Upper lobe of right lung (tissue), 1 donor: Measurements from ENCODE around the gene NAT8L. TPM values are rescaled to one million over a fixed set of nuclear protein-coding genes. Genes with fewer than 3 reads are reported as not detected.
A peak's percentile ranks its signal among the peaks of the same experiment; 100 is the strongest.

Experiments used
- ATAC-seq: fragments of 200-7000 bp; cut with Tn5 transposase; one replicate; pipeline ENCODE4 v1.9.1; 2020; ENCODE audit warnings: mild to moderate bottlenecking, moderate library complexity
- DNase-seq: peaks from one replicate; pipeline ENCODE4 v3.0.0-alpha.2; 2020
- H3K27ac ChIP-seq: fragments of 200-600 bp; one replicate; pipeline ENCODE4 v1.8.0; 2022
- H3K27me3 ChIP-seq: fragments of 200-600 bp; one replicate; pipeline ENCODE4 v1.8.0; 2022; ENCODE audit warnings: mild to moderate bottlenecking
- H3K36me3 ChIP-seq: fragments of 200-600 bp; one replicate; pipeline ENCODE4 v1.8.0; 2022
- H3K4me1 ChIP-seq: fragments of 200-600 bp; one replicate; pipeline ENCODE4 v1.8.0; 2022
- H3K4me3 ChIP-seq: fragments of 200-600 bp; one replicate; pipeline ENCODE4 v1.8.0; 2022; ENCODE audit warnings: mild to moderate bottlenecking
- H3K9me3 ChIP-seq: fragments of 200-600 bp; one replicate; pipeline ENCODE4 v1.8.0; 2022
- CTCF ChIP-seq: fragments of 200-600 bp; IDR thresholded peaks from one replicate; pipeline ENCODE4 v1.8.0; 2022; ENCODE audit warnings: antibody characterized with exemption
- intact Hi-C: fragments of 100-400 bp; cut with DNase I; formaldehyde crosslinking; loops from one replicate; pipeline ENCODE4 v1.11.0; 2022
- total RNA-seq: library from RNA; stranded (reverse); fragmentation: NEBNext Ultra II Directional; extraction: Animal tissue kit (Norgen Biotek cat#: 25700); gene quantifications from one replicate; pipeline ENCODE4 v1.2.1, GENCODE V29; 2021
- donor health status: DM: no; HTN: yes; CAD: no; lungs with severe emphysema.

The NAT8L gene
- total RNA-seq, 1 donor from 2014 or later = 0.46 TPM

GRCh38 chr4:2071912-2072867, 13.1 kb downstream of the NAT8L start:
- H3K4me1 ChIP-seq = no peaks in the 10 kb centered on the region
- no peak overlapping the region for H3K4me3 ChIP-seq
- no peaks in the 10 kb centered on the region for H3K9me3 ChIP-seq
- DNase-seq (peak; percentile 58), ATAC-seq (no peak)
- no peaks in the 10 kb centered on the region for H3K27me3 ChIP-seq
- no peak for TF ChIP-seq CTCF
- H3K27ac ChIP-seq = no peak overlapping the region
- no peaks in the 10 kb centered on the region for H3K36me3 ChIP-seq
- intact Hi-C loops = no loop called here

GRCh38 chr4:2072971-2073807, 14.1 kb downstream of the NAT8L start:
- H3K9me3 ChIP-seq = no peaks in the 10 kb centered on the region
- DNase-seq (peak; percentile 57), ATAC-seq (no peak)
- no peaks in the 10 kb centered on the region for H3K4me1 ChIP-seq
- H3K4me3 ChIP-seq = no peak overlapping the region
- H3K27ac ChIP-seq = no peak overlapping the region
- intact Hi-C loops = no loop called here
- H3K36me3 ChIP-seq = no peaks in the 10 kb centered on the region
- no peak for TF ChIP-seq CTCF
- H3K27me3 ChIP-seq = no peaks in the 10 kb centered on the region

GRCh38 chr4:2073808-2074481, 14.8 kb downstream of the NAT8L start:
- no peak overlapping the region for H3K27ac ChIP-seq
- no peaks in the 10 kb centered on the region for H3K4me1 ChIP-seq
- DNase-seq = peak; percentile 59
- no peaks in the 10 kb centered on the region for H3K27me3 ChIP-seq
- H3K36me3 ChIP-seq = no peaks in the 10 kb centered on the region
- no peak for TF ChIP-seq CTCF
- H3K4me3 ChIP-seq = no peak overlapping the region
- no peak for ATAC-seq
- intact Hi-C loops = no loop called here
- H3K9me3 ChIP-seq = no peaks in the 10 kb centered on the region

GRCh38 chr4:2074588-2074987, 15.5 kb downstream of the NAT8L start:
- H3K36me3 ChIP-seq = no peaks in the 10 kb centered on the region
- intact Hi-C loops = no loop called here
- ATAC-seq (no peak), DNase-seq (peak; percentile 39)
- no peaks in the 10 kb centered on the region for H3K4me1 ChIP-seq
- no peaks in the 10 kb centered on the region for H3K9me3 ChIP-seq
- no peak for TF ChIP-seq CTCF
- no peak overlapping the region for H3K4me3 ChIP-seq
- H3K27me3 ChIP-seq = no peaks in the 10 kb centered on the region
- no peak overlapping the region for H3K27ac ChIP-seq

GRCh38 chr4:2075171-2075986, 16.3 kb downstream of the NAT8L start:
- ATAC-seq (no peak), DNase-seq (peak; percentile 48)
- Histone ChIP-seq H3K27me3 (no peaks in the 10 kb centered on the region), H3K36me3 (no peaks in the 10 kb centered on the region), H3K4me3 (no peak overlapping the region), H3K9me3 (no peaks in the 10 kb centered on the region), H3K4me1 (no peaks in the 10 kb centered on the region), H3K27ac (no peak overlapping the region)
- intact Hi-C loops = no loop called here
- TF ChIP-seq CTCF = no peak
